Memory B cell (primary cell): ENCODE results near the gene PDE8B.
A peak's percentile ranks its signal among the peaks of the same experiment; 100 is the strongest.

Source experiments
- ATAC-seq: fragments of 150-1000 bp; cut with Tn5 transposase; 2 replicates; pipeline ENCODE4 v1.10.0; 2021; ENCODE audit warnings: low read depth, mild to moderate bottlenecking, moderate library complexity
- DNase-seq, 2 donors: peaks; one replicate each; pipeline ENCODE4 v3.0.0; 2022; ENCODE audit warnings: low spot score in 2 of 2
- H3K27ac Mint-ChIP-seq: one replicate; pipeline ENCODE4 v1.8.0; 2022; ENCODE audit warnings: mild to moderate bottlenecking, moderate library complexity, mixed read lengths
- H3K27me3 Mint-ChIP-seq: one replicate; pipeline ENCODE4 v1.8.0; 2022; ENCODE audit warnings: mixed read lengths
- H3K36me3 Mint-ChIP-seq: one replicate; pipeline ENCODE4 v1.8.0; 2022; ENCODE audit warnings: mild to moderate bottlenecking, mixed read lengths
- H3K4me1 Mint-ChIP-seq: one replicate; pipeline ENCODE4 v1.8.0; 2022; ENCODE audit warnings: mixed read lengths
- H3K4me3 Mint-ChIP-seq: one replicate; pipeline ENCODE4 v1.8.0; 2022; ENCODE audit warnings: mild to moderate bottlenecking, moderate library complexity, mixed read lengths
- H3K9me3 Mint-ChIP-seq: one replicate; pipeline ENCODE4 v1.8.0; 2022; ENCODE audit warnings: mixed read lengths

Gene PDE8B

DNA sequence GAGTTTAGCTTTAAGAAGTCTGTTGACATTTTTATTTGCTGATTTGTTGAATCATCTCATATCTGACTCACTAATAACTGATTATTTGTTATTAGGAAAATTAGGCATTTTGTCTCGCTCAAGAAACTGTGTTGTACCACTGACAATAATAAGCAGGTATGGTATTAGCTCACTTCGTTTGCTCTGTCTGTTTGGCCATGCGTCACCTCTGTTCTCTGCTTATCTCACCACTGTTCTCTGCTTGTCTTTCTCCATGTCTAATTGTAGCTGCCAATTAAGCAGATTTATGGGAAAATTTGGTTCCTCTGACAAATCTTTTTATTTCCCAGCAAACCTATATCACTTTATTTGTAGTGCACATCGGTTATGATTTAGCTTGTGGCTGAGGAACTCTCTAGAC, 142.8 kb downstream of the PDE8B start:
- Mint-ChIP-seq H3K27ac (no peak overlapping the region), H3K4me1 (no peaks in the 10 kb centered on the region), H3K4me3 (no peak overlapping the region), H3K27me3 (peaks cover 2% of the 10 kb centered on the region), H3K36me3 (no peaks in the 10 kb centered on the region), H3K9me3 (no peaks in the 10 kb centered on the region)
- DNase-seq: no peak
- no peak for ATAC-seq

DNA sequence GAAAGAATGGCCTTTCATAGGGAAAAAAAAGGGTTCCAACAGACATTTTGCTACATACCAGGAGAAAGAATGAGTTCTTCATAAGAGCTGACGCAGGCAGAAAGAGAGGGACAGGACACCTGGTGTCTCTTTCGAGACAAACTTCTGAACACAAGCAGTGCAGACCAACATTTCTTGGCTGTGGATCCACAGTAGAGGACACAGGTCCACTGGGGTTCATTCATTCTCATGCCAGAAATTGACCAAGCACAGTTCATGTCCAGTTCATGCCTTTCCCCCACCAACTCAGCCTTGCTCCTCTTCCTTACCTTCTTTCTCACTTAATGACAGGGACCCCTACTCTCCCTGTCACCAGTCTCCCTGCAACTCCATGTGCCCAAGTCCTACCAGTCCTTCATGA, 144.0 kb downstream of the PDE8B start:
- H3K4me3 Mint-ChIP-seq: no peak overlapping the region
- H3K9me3 Mint-ChIP-seq: no peaks in the 10 kb centered on the region
- DNase-seq (no peak), ATAC-seq (no peak)
- peaks cover 2% of the 10 kb centered on the region for H3K27me3 Mint-ChIP-seq
- no peak overlapping the region for H3K27ac Mint-ChIP-seq
- H3K4me1 Mint-ChIP-seq: no peaks in the 10 kb centered on the region
- H3K36me3 Mint-ChIP-seq: no peaks in the 10 kb centered on the region

DNA sequence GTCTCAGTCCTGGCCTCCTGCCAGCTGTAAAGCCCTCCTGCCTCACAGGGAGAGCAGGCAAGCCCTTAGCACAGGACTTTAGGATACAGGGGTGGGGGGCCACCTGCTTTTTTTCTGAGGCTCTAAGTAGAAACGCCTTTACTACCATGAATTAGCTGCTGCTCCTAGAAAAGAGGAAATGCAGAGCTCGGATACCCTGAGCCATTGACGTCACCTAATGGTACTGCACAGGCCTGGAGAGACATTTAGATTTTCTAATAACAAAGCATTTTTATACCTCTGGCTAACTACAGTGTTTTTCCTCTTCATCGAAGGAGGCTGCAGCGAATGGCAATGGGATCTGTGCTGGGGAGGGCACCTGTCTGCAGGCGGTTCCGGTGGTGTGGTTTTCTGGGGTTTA, 144.6 kb downstream of the PDE8B start:
- H3K4me3 Mint-ChIP-seq: peak overlapping the region; percentile 31
- DNase-seq: no peak
- H3K27me3 Mint-ChIP-seq: peaks cover 2% of the 10 kb centered on the region
- no peak overlapping the region for H3K27ac Mint-ChIP-seq
- no peaks in the 10 kb centered on the region for H3K36me3 Mint-ChIP-seq
- no peaks in the 10 kb centered on the region for H3K4me1 Mint-ChIP-seq
- ATAC-seq: peak; percentile 70
- no peaks in the 10 kb centered on the region for H3K9me3 Mint-ChIP-seq

DNA sequence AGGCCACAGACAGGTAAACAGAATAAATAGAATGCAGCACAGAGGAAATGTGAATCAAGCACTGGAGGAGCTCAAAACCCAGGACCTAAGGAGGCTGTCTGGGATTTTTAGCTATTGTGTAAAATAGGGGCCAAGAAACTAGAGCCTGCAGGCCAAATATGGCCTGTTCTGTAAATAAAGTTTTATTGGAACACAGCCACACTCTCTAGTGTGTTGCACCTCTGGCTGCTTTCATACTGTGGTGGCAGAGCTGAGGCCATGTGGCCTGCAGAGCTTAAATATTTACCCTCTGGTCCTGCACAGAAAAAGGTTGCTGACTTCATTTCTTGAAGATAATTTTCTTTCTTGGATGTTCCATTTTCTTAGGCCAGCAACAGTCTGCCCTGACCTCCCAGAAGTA, 145.3 kb downstream of the PDE8B start:
- DNase-seq: no peak
- Mint-ChIP-seq H3K4me1 (no peaks in the 10 kb centered on the region), H3K36me3 (no peaks in the 10 kb centered on the region), H3K9me3 (no peaks in the 10 kb centered on the region), H3K27me3 (peaks cover 2% of the 10 kb centered on the region), H3K4me3 (no peak overlapping the region), H3K27ac (no peak overlapping the region)
- ATAC-seq: no peak

DNA sequence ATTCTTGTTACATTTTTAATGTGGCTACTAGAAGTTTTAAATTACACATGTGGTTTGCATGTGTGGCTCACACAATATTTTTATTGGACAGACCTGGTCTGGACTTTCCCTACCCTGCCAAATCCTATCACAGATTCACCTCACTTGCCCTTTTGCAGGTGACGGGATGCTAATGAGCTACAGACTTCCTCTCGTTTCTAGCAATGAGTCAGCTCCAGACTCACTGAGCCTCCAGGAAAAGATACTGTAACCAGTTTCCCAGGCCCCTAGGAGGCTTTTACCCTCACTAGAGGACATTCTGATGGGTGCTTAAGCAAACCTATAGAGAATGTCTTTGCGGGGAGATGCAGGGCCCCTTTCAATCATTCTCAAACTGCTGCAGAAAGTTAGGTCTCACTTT, 146.3 kb downstream of the PDE8B start:
- Mint-ChIP-seq H3K27me3 (peaks cover 2% of the 10 kb centered on the region), H3K4me1 (no peaks in the 10 kb centered on the region), H3K4me3 (no peak overlapping the region), H3K27ac (no peak overlapping the region), H3K9me3 (no peaks in the 10 kb centered on the region), H3K36me3 (no peaks in the 10 kb centered on the region)
- no peak for ATAC-seq
- no peak for DNase-seq

DNA sequence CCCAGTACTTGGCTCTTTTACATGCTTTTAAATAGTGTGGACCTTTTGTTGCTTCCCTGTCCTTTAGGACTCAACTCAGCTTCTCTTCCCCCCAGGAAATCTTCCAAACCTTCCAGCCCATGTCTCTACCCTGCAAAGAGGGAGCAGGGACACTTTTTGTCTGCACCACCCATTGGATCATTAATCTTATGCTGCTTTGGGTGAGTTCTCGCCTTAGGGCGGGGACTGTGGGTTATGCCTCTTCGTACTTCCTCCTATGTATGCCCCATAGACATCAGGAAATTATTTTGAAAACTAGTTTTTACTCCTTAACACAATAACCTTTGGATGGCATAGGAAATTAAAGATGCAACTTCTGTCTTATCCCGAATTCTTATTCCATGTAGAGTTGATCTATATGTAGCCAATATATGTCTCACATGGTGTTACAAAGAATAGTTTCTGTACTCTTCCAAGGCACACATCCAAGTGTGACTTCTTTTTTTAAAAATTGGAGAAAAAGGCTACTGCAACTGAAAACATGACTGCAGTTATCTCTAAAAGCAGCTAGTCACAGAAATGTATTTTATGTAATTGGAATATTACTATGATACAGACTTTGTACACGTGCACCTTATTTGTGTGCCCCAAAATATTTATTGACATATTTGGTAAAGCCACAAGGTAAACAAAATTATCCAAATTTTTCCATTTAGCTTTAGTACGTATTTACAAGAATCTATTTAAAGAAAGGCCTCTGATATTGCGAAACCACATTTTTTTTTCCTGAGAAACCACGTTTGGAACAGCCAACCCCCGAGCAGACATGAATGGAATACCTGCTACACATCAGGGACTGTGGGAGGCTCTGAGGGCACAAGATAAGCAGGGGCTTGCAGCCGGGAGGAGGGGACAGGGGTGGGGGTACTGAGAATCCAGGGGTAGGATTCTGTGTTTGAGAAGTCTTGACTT, 148.1 kb downstream of the PDE8B start:
- no peak for DNase-seq
- H3K4me1 Mint-ChIP-seq: no peaks in the 10 kb centered on the region
- H3K4me3 Mint-ChIP-seq: no peak overlapping the region
- H3K27ac Mint-ChIP-seq: no peak overlapping the region
- H3K9me3 Mint-ChIP-seq: no peaks in the 10 kb centered on the region
- H3K36me3 Mint-ChIP-seq: no peaks in the 10 kb centered on the region
- H3K27me3 Mint-ChIP-seq: peaks cover 2% of the 10 kb centered on the region
- ATAC-seq: no peak

DNA sequence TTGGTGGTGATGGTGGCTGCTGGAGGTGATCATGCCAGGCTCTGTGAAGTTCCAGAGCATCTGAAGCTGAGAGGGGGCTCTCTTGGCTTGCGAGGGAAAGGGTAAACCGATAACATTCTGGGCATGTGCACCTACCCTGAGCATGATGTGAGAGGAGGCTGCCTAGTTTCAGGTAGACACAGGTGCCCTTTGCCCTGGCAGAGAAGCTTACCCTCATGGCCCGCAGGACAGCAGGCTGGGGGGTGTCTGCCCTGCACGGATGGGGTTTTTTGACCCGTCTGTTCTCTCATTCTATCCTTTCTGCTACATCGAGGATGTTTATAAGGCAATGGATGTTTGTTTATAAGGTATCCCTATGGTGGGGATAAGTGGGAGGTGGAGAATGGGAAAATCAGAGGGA, 148.8 kb downstream of the PDE8B start:
- H3K27me3 Mint-ChIP-seq: peaks cover 2% of the 10 kb centered on the region
- no peak for DNase-seq
- H3K9me3 Mint-ChIP-seq: no peaks in the 10 kb centered on the region
- H3K36me3 Mint-ChIP-seq: no peaks in the 10 kb centered on the region
- H3K4me1 Mint-ChIP-seq: no peaks in the 10 kb centered on the region
- ATAC-seq: no peak
- H3K27ac Mint-ChIP-seq: no peak overlapping the region
- H3K4me3 Mint-ChIP-seq: no peak overlapping the region

DNA sequence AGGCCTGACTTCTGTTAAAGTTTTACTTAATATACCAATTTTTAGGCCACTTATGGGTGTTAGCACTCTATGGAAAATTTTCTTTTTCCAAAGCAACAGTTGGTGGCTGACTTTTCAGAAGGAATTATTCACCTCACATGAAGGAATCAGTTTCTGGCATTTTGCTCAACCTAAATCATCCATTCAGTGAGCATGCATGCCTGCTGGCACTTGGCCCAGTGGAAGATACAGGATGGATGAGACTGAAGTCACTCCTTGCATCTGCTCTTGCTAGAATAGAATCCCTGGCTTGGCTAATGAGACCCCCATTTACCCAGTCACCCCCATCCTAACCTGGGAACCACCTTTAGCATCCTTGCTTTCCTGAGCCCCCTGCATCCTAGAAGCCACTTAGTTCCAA, 149.9 kb downstream of the PDE8B start:
- H3K4me3 Mint-ChIP-seq: no peak overlapping the region
- no peaks in the 10 kb centered on the region for H3K36me3 Mint-ChIP-seq
- peaks cover 2% of the 10 kb centered on the region for H3K27me3 Mint-ChIP-seq
- ATAC-seq: no peak
- no peaks in the 10 kb centered on the region for H3K9me3 Mint-ChIP-seq
- no peaks in the 10 kb centered on the region for H3K4me1 Mint-ChIP-seq
- no peak for DNase-seq
- H3K27ac Mint-ChIP-seq: no peak overlapping the region

DNA sequence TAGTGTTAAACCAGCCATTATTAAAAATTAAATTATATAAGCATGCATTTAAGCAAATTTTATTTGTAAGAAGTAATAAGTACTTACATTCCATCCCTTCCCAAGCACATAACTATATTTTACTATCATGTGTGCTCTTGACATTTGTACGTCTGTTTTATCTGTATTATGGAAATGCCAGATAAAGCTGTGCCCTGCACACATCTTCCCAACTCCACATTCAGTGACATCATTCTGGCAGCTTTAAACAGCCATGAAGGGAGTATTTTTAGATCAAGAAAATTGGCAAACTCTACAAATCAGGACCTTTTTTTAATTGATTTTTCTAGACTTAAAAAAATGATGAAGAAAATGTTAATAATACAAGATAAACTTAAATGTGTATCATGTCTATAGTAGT, 150.5 kb downstream of the PDE8B start:
- no peaks in the 10 kb centered on the region for H3K4me1 Mint-ChIP-seq
- H3K9me3 Mint-ChIP-seq: no peaks in the 10 kb centered on the region
- no peak overlapping the region for H3K4me3 Mint-ChIP-seq
- H3K36me3 Mint-ChIP-seq: no peaks in the 10 kb centered on the region
- ATAC-seq (no peak), DNase-seq (no peak)
- peaks cover 2% of the 10 kb centered on the region for H3K27me3 Mint-ChIP-seq
- H3K27ac Mint-ChIP-seq: no peak overlapping the region

DNA sequence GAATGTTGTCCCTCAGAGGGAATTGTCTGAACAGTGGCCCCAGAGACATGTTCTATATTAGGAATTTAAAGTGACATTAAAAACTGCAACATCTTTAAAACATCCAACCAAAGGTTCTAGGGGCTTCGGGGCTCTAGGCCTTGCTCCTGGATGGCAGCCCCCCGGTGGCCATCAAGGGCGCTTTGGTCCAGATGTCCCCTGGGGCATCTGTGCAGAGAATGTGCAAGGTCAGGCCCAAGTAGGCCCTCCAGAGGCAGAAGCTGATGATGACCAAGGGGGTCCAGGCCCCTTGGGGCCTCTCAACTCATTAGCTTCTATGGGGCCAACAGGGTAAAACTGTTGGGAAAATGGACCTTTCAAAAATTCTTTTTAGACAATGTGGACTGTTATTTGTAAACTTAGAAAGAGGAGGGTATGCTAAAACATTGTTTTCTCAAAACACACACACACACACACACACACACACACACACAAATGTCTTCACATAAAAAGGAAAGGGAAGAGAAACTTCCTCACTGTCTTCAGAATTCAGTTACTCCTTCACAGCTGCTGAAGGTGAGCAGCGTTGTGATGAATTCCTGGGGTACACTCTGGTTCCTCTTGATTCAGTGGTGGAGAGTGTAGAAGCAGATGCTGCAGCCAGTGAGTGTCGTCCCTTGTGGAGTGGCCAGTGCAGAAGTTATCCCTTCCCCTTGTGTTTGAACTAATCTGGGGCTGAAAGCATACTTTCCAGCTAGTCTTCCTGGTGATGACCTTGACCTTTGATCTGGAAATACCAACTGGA, 156.4 kb downstream of the PDE8B start:
- DNase-seq (no peak), ATAC-seq (no peak)
- Mint-ChIP-seq H3K4me3 (no peak overlapping the region), H3K9me3 (no peaks in the 10 kb centered on the region), H3K27ac (no peak overlapping the region), H3K27me3 (no peaks in the 10 kb centered on the region), H3K36me3 (no peaks in the 10 kb centered on the region), H3K4me1 (no peaks in the 10 kb centered on the region)

DNA sequence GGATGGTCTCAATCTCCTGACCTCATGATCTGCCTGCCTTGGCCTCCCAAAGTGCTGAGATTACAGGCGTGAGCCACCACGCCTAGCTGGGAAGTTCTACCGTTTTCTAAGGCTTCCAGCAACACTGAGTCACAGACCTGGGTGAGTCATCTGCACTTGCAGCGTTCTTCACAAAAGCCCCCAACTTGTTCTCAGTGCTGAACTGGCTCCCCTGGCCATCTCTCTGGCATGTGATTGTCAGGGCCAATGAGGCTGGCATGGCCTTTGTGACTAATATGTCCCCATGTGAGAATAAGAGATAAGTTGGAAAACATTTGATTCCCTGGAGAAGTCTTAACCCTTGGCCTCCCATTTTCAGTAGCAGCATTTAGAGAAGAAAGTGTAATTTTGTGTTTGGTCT, 157.3 kb downstream of the PDE8B start:
- ATAC-seq: no peak
- H3K9me3 Mint-ChIP-seq: no peaks in the 10 kb centered on the region
- DNase-seq: no peak
- no peak overlapping the region for H3K27ac Mint-ChIP-seq
- H3K36me3 Mint-ChIP-seq: no peaks in the 10 kb centered on the region
- no peaks in the 10 kb centered on the region for H3K4me1 Mint-ChIP-seq
- H3K4me3 Mint-ChIP-seq: no peak overlapping the region
- H3K27me3 Mint-ChIP-seq: no peaks in the 10 kb centered on the region

DNA sequence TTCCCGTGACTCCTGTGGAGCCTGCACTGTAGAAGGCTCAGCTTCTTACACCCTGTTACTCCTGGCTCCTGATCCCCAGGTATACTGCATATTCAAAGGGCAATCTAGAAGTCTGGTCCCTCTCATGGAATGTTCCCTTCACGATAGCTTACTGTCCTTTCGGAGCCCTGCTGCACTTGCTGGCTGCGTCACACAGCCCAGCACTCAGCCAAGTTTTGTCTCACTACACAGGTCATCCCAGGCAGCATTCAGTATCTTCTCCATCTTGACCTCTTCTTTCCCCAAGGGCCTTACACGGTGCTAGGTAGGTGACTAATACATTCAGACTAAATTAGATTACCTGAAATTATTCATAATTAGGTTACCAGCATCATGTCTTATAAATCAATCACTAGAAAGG, 157.9 kb downstream of the PDE8B start:
- no peak for DNase-seq
- Mint-ChIP-seq H3K4me1 (no peaks in the 10 kb centered on the region), H3K9me3 (no peaks in the 10 kb centered on the region), H3K36me3 (no peaks in the 10 kb centered on the region), H3K27me3 (no peaks in the 10 kb centered on the region), H3K4me3 (no peak overlapping the region), H3K27ac (no peak overlapping the region)
- ATAC-seq: no peak

DNA sequence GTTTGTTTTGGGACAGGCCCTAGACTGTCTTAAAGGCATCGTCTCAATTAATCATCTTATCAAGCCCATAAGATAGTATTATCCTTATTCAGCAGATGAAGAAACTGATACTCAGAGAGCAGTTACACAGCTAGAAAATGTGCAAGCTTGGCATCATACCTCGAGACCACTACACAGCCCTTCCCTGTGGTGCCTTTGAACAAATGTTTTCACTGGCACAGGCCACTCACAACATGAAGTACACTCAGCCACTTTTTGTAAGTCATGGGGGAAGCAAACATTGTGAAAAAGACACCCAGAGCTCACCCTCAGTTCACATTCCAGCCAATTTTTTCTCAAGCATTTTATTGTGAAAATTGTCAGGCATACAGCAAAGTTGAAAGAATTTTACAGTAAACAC, 159.1 kb downstream of the PDE8B start:
- no peak for ATAC-seq
- no peak for DNase-seq
- no peaks in the 10 kb centered on the region for H3K36me3 Mint-ChIP-seq
- no peaks in the 10 kb centered on the region for H3K27me3 Mint-ChIP-seq
- H3K4me1 Mint-ChIP-seq: no peaks in the 10 kb centered on the region
- no peaks in the 10 kb centered on the region for H3K9me3 Mint-ChIP-seq
- no peak overlapping the region for H3K4me3 Mint-ChIP-seq
- no peak overlapping the region for H3K27ac Mint-ChIP-seq

DNA sequence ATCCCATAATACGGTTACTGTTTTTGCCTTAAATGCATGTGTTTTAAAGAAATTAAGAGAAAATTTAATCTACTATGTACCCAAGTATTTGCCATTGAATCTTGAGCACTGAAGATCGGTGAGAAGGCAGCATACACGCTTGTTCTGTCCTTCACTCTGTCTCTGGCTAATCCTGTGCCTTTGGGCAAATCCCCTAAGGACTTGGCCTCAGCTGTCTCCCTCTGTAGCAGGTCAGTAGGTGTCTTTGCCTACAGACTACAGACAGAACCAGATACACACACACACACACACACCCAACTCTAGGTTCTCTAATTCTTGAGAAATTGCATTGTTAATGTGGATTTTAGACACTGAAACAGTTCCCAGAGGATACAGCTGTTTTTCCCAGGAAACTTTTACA, 164.2 kb downstream of the PDE8B start:
- no peak overlapping the region for H3K4me3 Mint-ChIP-seq
- H3K9me3 Mint-ChIP-seq: no peaks in the 10 kb centered on the region
- DNase-seq: no peak
- H3K27ac Mint-ChIP-seq: no peak overlapping the region
- H3K4me1 Mint-ChIP-seq: peaks cover 3% of the 10 kb centered on the region
- no peaks in the 10 kb centered on the region for H3K36me3 Mint-ChIP-seq
- peaks cover 6% of the 10 kb centered on the region for H3K27me3 Mint-ChIP-seq
- no peak for ATAC-seq
